Gastrocnemius medialis (tissue), 4 donors: Measurements from ENCODE around the gene PPFIA1.

Experiments
- POLR2A ChIP-seq, 2 donors: fragments of 450-650 bp; IDR thresholded peaks; one replicate each; pipeline ENCODE4 v1.6.1; 2017; ENCODE audit warnings: antibody characterized with exemption in 2 of 2, mild to moderate bottlenecking in 2 of 2, moderate library complexity in 2 of 2
- TF ChIP-seq, protein P1 (sequence below), 5 experiments: fragments of 450-650 bp in 3 of 5; fragments of 200-600 bp in 2 of 5; sonication (generic) in 2 of 5; IDR thresholded peaks in 4 of 5; conservative IDR thresholded peaks in 1 of 5; 1 replicate in 4 of 5; 2 replicates in 1 of 5; pipeline ENCODE4 v1.5.1; 2016 to 2019; ENCODE audit warnings: antibody characterized with exemption in 5 of 5, mild to moderate bottlenecking in 3 of 5, moderate library complexity in 3 of 5

DNA sequence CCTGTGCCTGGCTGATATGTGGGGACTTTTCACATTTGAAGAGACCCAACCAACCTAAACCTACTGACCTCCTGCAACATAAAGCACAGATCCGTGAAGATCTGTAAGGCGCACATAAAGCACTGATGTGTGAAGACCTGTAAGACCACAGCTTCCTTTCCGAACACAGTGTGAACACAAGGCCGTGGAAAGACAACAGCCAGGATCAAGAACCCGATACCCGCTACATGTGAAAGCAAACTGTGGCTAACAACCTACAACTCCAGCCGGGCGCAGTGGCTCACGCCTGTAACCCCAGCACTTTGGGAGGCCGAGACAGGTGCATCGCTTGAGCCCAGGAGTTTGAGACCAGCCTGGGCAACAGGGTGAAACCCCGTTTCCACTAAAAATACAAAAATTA is 17.6 kb upstream of the PPFIA1 start:
- TF ChIP-seq, protein P1, sequence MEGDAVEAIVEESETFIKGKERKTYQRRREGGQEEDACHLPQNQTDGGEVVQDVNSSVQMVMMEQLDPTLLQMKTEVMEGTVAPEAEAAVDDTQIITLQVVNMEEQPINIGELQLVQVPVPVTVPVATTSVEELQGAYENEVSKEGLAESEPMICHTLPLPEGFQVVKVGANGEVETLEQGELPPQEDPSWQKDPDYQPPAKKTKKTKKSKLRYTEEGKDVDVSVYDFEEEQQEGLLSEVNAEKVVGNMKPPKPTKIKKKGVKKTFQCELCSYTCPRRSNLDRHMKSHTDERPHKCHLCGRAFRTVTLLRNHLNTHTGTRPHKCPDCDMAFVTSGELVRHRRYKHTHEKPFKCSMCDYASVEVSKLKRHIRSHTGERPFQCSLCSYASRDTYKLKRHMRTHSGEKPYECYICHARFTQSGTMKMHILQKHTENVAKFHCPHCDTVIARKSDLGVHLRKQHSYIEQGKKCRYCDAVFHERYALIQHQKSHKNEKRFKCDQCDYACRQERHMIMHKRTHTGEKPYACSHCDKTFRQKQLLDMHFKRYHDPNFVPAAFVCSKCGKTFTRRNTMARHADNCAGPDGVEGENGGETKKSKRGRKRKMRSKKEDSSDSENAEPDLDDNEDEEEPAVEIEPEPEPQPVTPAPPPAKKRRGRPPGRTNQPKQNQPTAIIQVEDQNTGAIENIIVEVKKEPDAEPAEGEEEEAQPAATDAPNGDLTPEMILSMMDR (IDR thresholded peaks at IDR 0.05 in 4 of 5, conservative IDR thresholded peaks at IDR 0.05 in 1 of 5): no peak
- TF ChIP-seq POLR2A (IDR thresholded peaks at IDR 0.05): no peak
